Esophagus squamous epithelium (tissue), 4 donors: ENCODE data around the gene LTBP2.

Experiments used
- CTCF ChIP-seq, 6 experiments: fragments of 450-650 bp in 4 of 6; fragments of 200-600 bp in 2 of 6; sonication (generic) in 2 of 6; IDR thresholded peaks; one replicate each; pipeline ENCODE4 v1.5.1; 2016 to 2019; ENCODE audit warnings: antibody characterized with exemption in 6 of 6, mild to moderate bottlenecking in 4 of 6, moderate library complexity in 4 of 6
- POLR2A ChIP-seq, 4 donors: fragments of 450-650 bp; IDR thresholded peaks; one replicate each; pipeline ENCODE4 v1.6.1; 2017; ENCODE audit warnings: antibody characterized with exemption in 4 of 4, mild to moderate bottlenecking in 4 of 4, moderate library complexity in 3 of 4

DNA sequence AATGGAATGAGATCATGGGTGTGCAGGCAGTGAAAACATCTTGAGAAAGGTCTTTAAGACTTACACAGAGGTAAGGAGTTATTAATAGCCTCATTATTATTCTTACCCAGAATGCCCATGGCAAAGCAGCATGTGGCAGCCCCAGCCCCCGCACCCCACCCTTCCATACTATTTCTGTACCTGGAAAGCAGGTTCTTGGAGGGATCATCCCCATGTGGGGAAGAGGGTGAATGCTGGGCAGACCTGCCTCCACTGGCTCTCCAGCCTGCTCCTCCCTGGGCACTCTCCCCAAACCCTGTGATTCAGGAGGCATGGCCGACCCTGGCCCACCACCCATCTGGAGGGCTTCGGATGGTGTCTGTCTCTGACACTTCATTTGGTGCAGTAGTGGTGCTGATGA, 147.3 kb downstream of the LTBP2 start:
- TF ChIP-seq CTCF (IDR thresholded peaks at IDR 0.05) (no peak), POLR2A (IDR thresholded peaks at IDR 0.05) (no peak)
